Stimulated activated CD4-positive, alpha-beta T cell treated with anti-CD3 and anti-CD28 coated beads, Interleukin-12 subunit alpha, Interleukin-12 subunit beta, amount 100 ng/mL, for 48 hours (primary cell): ENCODE results near the gene FUT7.
"Not testable (repeated sequence)": the region's sequence is repeated elsewhere in the genome, so short reads cannot be mapped to it uniquely, and the experiment has no call there.

Source experiments
- DNase-seq, 3 donors: peaks; one replicate each; pipeline ENCODE4 v3.0.0-alpha.2; 2020; ENCODE audit warnings: low read depth in 2 of 3, low spot score in 1 of 3

The FUT7 gene

DNA sequence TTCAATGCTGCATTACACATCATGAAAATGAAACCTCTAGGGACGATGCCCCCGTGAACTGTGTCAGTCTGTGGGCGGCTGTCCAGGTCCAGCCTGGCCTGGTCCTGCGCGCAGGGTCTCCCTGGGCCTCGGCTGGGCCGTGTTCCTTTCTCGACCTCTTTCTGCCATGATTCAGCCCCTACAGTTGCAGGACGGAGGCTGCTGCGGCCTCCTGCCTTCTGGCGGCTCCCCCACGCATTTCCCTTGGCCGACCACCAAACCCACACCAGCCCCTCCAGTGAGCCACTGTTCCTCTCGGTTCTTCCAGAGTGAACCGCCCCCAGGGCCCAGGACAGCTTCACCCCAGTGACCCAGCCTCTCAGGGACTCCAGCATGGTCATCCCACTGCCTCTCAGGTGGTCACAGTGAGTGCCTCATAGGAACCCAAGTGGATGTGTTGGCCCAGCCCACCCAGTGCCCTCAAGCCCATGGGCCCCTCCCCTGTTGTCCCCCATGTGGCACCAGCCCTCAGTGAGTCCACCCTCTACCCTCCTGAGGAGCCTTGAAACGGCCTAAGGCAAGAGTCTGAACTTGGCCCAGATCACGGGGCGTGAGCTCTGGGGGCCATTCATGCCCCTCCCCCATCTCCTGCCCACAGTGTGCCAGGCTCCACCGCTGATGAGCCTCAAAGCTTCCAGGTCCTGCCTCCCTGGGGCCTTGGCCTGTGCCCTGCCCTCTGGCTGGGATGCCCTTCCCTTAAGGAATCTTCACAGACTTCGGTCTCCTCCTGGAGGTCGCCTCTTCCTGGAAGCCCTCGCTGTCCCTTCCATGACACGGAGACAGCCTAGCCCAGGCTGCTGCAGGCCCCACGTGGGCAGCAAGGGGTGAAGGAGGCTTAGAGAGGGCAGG, 25.5 kb downstream of the FUT7 start:
- DNase-seq = no peak

DNA sequence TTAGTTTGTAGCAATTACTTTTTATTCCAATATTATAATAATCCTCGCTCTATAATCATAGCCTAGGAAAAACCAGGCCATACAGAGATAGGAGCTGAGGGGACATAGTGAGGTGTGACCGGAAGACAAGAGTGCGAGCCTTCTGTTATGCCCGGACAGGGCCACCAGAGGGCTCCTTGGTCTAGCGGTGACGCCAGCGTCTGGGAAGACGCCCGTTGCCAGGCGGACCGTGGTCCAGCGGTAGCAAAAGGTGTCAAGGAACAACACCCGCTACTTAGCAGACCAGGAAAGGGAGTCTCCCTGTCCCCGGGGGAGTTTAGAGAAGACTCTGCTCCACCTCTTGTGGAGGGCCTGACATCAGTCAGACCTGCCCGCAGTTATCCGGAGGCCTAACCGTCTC, 27.6 kb downstream of the FUT7 start:
- DNase-seq = not testable (repeated sequence)

DNA sequence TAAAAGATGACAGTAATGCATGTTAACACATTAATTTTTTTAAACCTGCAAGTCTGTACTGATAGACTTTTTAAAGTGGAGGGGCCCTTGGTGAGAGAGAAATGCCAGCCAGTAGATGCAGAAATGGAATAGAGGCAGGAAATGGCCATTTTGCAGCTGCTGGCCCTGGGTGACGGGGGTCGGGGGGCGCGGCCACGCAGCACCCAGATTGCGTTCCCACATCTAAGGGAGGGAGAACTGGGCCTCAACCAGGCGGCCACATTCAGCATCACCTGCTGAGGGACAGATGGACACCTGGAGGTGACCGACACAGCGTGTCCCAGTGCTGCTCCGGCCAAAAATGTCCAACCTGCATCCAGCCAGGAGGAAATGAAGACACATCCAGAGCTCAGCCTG, 29.2 kb downstream of the FUT7 start:
- no peak for DNase-seq

DNA sequence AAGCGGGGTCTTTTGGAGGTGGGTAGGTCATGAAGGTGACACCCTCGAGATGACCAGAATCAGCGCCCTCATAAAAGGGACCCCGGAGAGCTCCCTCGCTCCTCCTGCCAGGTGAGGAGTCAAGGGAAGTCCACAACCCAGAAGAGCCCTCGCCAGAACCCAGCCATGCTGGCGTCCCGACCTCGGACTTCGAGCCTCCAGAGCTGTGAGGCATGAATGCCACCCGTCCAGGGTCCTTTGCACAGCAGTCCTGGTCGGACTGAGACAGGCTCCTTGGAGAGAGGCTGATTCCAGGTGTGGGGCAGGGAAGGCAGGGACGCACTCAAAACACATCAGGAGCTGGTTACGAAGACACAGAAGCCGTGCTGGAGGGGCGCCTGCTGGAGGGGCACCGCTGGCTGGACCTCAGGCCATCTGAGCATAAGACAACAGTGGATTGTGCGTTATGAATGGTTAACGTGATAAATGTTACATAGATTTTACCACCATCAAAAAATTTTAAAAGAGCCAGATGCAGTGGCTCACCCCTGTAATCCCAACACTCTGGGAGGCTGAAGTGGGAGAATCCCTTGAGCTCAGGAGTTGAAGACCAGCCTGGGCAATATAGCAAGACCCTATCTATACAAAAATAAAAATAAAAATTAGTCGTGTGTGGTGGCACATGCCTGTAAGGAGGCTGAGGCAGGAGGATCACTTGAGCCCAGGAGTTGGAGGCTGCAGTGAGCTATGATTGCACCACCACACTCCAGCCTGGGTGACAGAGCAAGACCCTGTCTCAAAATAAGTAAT, 29.8 kb downstream of the FUT7 start:
- no peak for DNase-seq

DNA sequence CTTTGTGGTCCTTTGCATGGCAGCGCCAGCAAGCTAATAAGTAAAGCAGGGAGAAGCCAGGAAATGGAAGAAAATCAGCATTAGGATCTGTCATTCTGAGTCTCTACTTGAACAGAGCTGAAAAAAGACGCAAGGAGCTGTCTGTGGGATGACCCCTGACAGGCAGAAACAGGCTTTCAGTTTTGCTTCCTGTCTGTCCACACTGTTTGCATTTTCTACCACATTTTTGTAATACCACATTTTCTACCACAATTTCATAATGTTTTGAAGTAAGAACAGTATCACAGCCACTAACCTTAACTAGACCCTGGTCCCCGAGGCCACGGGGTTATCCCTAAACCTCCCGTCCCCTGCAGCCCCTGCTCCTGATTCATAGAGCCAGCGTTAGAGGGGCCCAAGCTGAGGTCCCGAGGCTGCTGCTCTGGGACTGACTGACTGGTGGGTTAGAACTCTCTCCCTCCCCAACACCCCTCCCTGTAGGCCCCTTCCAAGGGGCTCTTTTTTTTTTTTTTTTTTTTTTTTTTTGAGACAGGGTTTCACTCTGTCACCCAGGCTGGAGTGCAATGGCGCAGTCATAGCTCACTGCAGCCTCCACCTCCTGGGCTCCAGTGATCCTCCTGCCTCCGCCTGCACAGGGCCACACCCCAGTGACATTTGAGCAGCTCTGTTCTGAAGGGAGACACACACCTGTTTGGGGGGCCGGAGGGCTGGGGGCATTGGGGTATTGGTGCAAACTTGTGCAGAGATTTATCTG, 31.5 kb downstream of the FUT7 start:
- peak in 2 of 3 donors; percentile 19 to 30 for DNase-seq

DNA sequence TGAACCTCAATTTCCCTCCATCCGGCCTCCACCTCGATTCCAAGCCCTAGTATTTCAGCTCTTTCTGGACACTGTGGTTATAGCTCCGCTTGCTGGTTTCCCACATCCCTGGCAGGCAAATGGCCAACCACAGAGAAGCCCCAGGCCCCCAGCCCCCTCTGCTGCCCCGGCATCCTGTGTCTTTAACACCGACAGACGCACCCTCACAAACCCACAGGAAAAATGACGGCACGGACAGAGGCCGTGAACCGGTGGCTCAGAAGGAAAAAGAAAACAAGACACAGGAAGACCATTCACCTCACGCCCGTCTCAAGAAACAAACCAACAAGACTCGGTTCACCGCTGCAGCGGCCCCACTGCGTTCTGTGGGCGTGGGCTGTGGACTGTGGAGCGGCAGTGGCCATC, 34.1 kb downstream of the FUT7 start:
- no peak for DNase-seq

DNA sequence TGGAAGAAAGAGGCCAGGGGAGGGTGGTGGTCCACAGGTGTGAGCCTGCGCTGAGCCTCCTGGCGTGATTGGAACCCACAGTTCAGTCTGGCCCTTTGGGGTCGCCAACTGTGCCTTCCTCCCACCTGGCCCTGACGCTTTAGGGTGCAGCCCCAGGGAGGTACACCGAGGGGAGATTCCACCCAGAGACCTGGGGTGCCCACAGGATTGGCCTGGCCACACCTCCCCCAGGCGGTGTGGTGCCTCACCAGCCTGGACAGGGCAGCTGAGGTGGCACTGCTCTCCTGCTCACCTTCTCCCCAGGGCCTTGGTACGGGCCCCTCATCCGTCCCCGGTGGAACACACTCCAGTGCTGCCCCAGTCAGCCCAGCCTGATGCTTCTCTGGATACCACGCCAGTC, 34.5 kb downstream of the FUT7 start:
- DNase-seq = no peak

DNA sequence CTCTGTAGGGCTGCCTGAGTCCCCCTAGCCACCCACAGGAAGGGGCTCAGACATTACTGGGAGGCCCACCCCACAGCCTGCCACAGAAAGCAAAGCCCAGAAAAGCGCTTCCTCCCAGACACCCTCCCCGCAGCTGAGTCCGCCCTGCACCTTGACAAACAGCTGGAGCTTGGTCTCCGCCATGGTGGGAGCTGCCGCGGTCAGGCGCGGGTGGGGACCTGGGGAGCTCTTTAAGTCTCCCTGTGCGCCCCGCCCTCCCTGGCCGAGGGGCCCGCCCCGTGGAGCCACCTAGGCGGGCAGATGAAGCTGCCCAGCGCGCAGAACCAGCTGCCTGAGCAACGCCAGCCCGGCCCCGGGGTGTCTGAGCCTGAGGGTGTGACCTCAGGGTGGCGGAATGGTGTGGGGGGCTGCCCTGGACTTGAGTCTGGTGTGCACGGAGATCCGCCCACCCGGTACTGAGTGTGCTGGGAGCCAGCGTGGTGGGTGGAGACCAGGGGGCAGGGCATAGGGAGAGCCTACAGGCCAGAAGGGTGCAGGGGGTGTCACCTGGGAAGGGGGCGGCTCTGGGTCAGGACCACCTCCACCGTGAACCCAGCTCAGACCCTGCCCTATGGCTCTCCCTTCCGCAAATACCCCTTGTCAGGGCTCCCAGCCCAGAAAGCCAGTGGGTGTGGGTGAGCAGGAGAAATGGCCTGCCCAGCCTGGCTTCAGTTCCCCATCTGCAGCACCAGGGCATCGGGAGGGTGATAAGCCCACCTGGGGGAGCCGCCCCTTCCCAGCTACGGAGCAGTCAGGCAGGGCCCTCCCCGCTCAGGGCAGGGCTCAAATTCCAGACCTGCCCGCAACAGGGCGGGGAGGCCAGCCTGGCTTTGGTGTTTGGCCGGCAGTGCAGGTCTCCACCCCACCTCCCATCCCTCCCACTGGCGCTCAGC, 35.3 kb downstream of the FUT7 start, which contains the start of gene CLIC3:
CLIC3 (minus strand) TSS at position 208 of the 932 bp plus-strand sequence; CDS start at position 183, 25 bp downstream.
- DNase-seq = no peak

DNA sequence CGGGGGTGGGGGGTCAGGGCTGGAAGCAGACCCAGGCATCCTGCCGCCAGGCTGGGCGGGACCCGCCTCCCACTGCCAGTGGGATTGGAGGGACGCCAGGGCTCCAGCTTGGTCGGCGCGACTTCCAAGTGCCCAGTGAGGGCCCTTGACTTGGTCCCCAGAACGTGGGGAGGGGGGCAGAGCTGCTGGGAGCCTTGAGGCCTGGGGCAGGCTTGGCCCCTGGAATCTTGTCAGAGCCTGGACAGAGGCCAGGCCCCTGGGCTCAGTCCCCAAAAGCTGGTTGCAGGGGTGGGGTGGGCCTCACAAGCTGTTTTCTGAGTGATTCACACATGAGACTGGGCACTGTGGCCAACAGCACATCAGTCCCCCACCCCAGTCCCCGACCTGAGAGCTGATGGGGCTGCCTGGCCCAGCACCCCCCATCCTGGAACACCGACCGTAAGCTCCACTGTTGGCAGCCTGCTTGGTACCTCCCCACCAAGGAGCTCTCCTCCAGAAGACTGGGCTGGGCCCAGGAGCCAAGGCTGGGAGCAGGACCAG, 36.0 kb downstream of the FUT7 start:
- DNase-seq = no peak

DNA sequence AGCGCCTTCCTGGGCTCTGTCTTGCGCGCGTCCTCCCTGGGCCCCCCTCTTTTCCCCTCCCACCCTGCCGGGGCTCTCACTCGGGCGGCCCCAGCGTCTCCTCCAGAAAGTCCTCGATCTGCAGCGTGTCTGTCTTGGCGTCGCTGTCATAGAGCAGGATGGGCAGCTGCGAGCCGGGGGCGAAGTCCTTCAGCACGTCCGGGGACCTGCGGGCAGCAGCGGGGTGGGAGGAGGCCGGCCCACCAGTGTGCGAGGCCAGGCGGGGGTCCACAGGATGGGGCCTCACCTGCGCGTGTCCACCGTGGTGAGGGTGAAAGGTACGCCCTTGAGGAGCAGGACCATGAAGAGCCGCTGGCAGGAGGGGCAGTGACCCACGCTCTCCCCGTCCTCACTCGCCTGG, 36.5 kb downstream of the FUT7 start:
- DNase-seq = no peak

DNA sequence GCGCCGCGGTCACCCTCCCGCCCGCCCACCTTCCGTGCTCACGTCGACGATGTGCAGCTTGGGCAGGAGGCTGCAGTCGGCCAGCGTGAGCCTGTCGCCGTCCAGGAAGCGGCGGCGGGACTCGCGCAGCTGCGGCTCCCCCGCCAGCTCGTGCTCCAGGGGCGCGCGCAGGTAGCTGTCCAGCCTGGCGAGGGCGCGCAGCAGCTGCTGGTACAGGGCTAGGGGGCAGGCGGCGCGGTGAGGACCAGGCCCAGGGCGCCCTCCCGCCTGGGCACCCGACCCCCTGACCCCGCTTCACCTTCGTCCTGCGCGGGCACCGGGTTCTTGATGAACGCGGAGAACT, 37.0 kb downstream of the FUT7 start:
- no peak for DNase-seq

DNA sequence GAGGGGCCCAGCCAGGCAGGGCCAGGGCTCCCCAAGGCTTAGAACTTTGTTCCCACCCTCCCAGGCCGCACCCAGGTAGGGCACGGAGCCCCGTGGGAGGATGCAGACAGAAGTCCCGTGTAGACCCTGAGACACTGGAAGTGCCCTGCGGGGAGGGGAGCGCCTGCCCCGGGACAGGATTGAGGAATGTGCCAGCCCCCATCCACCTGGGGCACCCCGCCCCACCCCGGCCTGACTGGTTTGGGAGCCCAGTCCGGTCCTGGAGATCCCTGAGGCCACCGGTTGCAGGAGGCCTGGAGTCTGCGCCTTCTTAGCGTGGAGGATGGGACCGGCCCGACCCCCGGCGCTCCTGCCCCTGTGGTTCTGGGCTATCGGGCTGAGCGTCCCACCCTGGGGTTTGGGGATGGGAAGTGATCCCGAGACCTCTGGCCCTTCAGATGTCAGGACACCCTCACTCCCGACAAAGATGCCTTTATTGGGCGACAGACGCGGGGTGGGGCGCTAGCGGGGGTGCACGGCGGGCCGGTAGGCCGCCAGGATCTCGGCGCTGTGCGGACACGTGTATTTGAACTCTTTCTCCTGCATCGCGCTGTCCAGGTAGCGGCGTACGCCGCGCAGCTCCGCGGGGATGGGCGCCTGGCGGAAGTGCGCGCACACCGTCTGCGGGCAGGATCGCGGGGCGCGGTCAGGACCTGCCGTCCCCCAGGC, 37.6 kb downstream of the FUT7 start:
- no peak for DNase-seq

DNA sequence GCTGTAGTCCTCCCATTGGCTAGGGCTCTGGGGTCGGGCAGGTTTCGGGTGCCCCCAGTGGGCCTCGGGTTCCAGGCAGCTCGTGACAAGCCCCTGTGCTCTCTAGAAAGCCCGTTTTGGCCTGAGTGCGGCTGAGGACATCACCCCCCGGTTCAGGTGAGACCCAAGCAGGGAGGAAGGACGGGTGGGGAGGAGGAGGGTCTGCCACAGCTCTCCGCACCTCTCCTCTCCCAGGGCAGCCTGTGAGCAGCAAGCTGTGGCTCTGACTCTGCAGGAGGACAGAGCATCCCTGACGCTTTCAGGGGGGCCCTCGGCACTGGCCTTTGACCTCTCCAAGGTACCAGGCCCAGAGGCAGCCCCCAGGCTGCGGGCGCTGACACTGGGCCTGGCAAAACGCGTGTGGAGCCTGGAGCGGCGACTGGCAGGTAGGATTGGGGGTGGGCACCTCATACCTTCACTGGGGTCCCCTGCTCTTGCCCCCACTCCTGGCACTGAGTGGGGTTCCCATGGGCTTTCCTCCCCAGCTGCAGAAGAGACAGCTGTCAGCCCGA, 39.0 kb downstream of the FUT7 start:
- DNase-seq = no peak

DNA sequence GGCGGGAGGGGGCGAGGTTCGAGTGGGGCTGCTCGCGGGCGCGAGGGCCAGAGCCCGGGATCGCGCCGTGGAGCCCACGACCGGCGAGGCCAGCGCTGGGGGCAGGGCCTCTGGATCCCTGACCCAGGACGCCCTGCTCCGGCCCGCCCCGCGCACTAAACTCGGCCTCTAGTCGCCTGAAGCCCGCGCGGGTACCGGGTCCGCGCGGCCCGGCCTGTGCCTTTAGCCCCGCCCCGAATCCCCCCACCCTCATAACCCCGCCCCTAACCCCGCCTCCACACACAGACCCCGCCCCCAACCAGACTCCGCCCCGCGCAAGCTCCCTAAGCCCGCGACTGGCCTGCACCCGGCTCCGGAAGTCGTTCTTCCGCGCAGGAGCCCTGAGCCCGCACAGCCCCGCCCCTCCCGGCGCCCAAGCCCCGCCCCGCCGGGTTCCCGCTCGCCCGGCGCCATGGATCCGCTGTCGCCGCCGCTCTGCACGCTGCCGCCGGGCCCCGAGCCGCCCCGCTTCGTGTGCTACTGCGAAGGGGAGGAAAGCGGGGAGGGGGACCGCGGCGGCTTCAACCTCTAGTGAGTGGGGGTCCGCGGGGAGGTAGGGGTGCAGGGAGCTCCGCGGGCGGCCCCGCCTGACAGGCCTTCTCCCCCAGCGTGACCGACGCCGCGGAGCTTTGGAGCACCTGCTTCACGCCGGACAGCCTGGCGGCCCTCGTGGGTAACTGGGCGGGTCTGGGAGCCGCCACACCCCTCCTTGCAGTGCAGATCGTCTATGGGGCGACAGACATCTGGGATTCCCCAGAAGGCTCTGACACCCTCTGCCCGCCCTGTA, 39.7 kb downstream of the FUT7 start, which contains the start of gene PAXX:
PAXX (plus strand) TSS at position 430 of the 826 bp plus-strand sequence; CDS start at position 452, 22 bp downstream.
- DNase-seq = peak; percentile 89 to 96 (median 91)

DNA sequence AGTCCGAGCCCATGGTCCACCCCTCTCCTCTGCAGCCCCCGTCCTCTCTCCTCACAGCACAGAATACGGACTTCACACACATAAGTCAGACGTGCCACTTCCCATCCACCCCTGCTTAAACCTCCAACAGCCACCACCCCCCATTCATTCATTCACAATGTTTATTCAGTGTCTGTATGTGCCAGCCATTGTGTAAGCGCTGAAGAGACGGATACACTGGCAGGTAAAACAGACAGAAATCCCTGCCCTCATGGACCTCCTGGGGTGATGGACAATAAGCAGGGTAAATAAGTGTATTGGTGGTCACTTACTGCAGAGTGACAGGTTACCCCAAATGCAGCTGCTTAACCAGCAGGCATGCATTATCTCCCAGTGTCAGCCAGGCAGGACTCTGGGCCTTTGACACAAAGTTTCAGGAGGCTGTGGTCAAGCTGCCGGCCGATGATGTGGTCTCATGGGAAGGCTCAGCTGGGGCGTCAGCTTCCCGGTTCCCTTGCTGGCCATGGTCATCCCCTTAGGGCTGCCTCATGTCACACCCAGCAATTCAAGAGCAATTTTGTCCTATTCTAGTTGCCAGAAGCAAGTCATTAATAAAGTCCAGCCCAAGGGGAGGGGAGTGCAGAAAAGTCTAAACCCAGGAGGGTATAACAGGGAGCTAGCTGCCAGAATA, 41.5 kb downstream of the FUT7 start:
- DNase-seq = no peak

DNA sequence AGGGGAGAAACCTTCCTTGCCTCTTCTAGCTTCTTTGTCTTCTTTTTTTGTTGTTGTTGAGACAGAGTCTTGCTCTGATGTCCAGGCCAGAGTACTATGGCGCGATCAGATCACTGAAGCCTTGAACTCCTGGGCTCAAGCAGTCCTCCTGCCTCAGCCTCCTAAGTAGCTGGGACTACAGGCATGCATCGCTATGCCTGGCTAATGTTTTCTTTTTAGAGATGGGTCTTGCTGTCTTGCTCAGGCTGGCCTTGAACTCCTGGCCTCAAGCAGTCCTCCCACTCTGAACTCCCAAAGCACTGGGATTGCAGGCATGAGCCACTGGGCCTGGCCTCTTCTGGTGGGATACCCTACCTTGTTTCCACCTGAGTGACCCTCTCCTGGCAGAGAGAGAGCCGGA, 43.0 kb downstream of the FUT7 start:
- no peak for DNase-seq

DNA sequence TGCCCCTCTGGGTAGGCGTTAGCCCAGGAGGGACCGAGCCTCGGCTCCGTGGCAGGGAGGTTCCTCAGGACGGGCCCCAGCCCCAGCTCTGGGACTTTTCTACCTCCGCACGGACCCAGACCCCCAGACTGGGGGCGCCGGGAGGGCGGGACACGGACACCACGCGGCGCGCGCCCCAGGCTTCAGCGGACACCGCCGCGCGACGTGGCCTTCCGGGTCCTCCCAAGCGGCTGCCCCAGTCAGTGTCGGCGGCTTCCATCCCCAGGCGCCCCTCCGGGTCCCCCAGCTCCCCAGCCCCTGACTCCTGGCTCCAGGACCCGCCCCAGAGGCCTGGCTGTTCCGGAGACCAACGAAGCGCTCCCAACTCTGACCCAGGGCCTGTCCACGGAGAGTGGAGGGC, 46.0 kb downstream of the FUT7 start:
- no peak for DNase-seq
